ENCODE measurements around the gene PLS1. TPM values are rescaled to one million over a fixed set of nuclear protein-coding genes. Genes with fewer than 3 reads are reported as not detected.

Gene PLS1
- total RNA-seq, 1 experiment from 2014 or later: 38.8 TPM

- TF ChIP-seq TCF7L2 (IDR thresholded peaks at IDR 0.05; ENCODE audit: borderline replicate concordance, extremely low read depth, insufficient read depth, insufficient read length): no peak
These were observed 127.9 kb downstream of the PLS1 start, which contains the start of gene TRPC1 (continued) for GRCh38 chr3:142723968-142724681.

- ATAC-seq (peak; percentile 47), DNase-seq (ENCODE audit: low read depth, low spot score) (peak; percentile 13)
- ChIA-PET RAD21 (ENCODE audit: low non-redundant PET in 1 of 2, low total read pairs in 2 of 2, uncharacterized antibody in 2 of 2, unreplicated experiment in 2 of 2) (interaction anchor here in 1 of 2 experiments (0.7 kb wide), 1 partner anchor 270 kb away, joined by 3 read pairs; no protein-coding TSS in a partner anchor), CTCF (no interaction called here), POLR2A (no interaction called here)
- intact Hi-C loops (cut with micrococcal nuclease): loop anchor here (5.0 kb wide), 1 partner anchor 128 kb away; the partner anchor contains the start of gene PLS1
- peaks cover 3 to 16% of the 10 kb centered on the region in 2 experiments; a peak in 2 of 4 replicates for H3K4me1 ChIP-seq (ENCODE audit: control insufficient read depth in 1 of 2, insufficient read depth in 2 of 2, low read length in 2 of 2)
- no peaks in the 10 kb centered on the region for H3K79me2 ChIP-seq (ENCODE audit: insufficient read depth, low read length)
- peak overlapping the region; percentile 92 for H3K27ac ChIP-seq (ENCODE audit: low read depth, low read length)
- H3K9me2 ChIP-seq (ENCODE audit: insufficient read depth): no peaks in the 10 kb centered on the region
- H3K27me3 ChIP-seq (ENCODE audit: insufficient read depth, low read length): no peaks in the 10 kb centered on the region
- H3K9ac ChIP-seq (ENCODE audit: low read length): peak overlapping the region; percentile 70
- TF ChIP-seq ZFX (IDR thresholded peaks at IDR 0.05): 0 out of 2 replicates have a peak, but pooled peaks have one; percentile 11
- TF ChIP-seq POLR2A (IDR thresholded peaks at IDR 0.05; ENCODE audit: borderline replicate concordance, extremely low read depth, insufficient read depth, insufficient read length): no peak
- no peaks in the 10 kb centered on the region for H3K9me3 ChIP-seq (ENCODE audit: control insufficient read depth in 1 of 2, insufficient read depth in 1 of 2, low read depth in 1 of 2, low read length in 2 of 2)
- peak overlapping the region; percentile 52 to 78 for H3K4me3 ChIP-seq (replicated peaks in 1 of 2; ENCODE audit: low read depth in 1 of 2, low read length in 2 of 2)
- H2AFZ ChIP-seq (ENCODE audit: low read depth, low read length, poor library complexity, severe bottlenecking): peak overlapping the region; percentile 46
- no TSS peak for BruUV-seq (replicated peaks)
- no peaks in the 10 kb centered on the region for H4K20me1 ChIP-seq (ENCODE audit: insufficient read depth)
- H3K36me3 ChIP-seq (ENCODE audit: control insufficient read depth in 1 of 2, insufficient read depth in 2 of 2, low read length in 2 of 2): no peaks in the 10 kb centered on the region
- H3K4me2 ChIP-seq (ENCODE audit: low read length): peak overlapping the region; percentile 91
These were observed 128.6 kb downstream of the PLS1 start for GRCh38 chr3:142724682-142725356.

- H3K9me2 ChIP-seq (ENCODE audit: insufficient read depth): no peaks in the 10 kb centered on the region
- H4K20me1 ChIP-seq (ENCODE audit: insufficient read depth): no peaks in the 10 kb centered on the region
- H3K4me1 ChIP-seq (ENCODE audit: control insufficient read depth in 1 of 2, insufficient read depth in 2 of 2, low read length in 2 of 2): peaks cover 3 to 16% of the 10 kb centered on the region in 2 experiments; a peak in 2 of 4 replicates
- no peaks in the 10 kb centered on the region for H3K27me3 ChIP-seq (ENCODE audit: insufficient read depth, low read length)
- ATAC-seq (no peak), DNase-seq (ENCODE audit: low read depth, low spot score) (no peak)
- H3K4me3 ChIP-seq (replicated peaks in 1 of 2; ENCODE audit: low read depth in 1 of 2, low read length in 2 of 2): peak overlapping the region; percentile 52 to 78
- H3K4me2 ChIP-seq (ENCODE audit: low read length): peak overlapping the region; percentile 91
- RAD21 ChIA-PET (ENCODE audit: low non-redundant PET in 1 of 2, low total read pairs in 2 of 2, uncharacterized antibody in 2 of 2, unreplicated experiment in 2 of 2): interaction anchor here in 1 of 2 experiments (0.7 kb wide), 1 partner anchor 269 kb away, joined by 3 read pairs; no protein-coding TSS in a partner anchor
- CTCF ChIA-PET: no interaction called here
- POLR2A ChIA-PET: no interaction called here
- no peak overlapping the region for H3K27ac ChIP-seq (ENCODE audit: low read depth, low read length)
- TF ChIP-seq SIN3A (IDR thresholded peaks at IDR 0.05; ENCODE audit: low read depth): peak; percentile 25; the same call in 1 of the 2 replicates
- TF ChIP-seq ZNF274 (IDR thresholded peaks at IDR 0.05; ENCODE audit: low read depth, low read length): no peak
- no peaks in the 10 kb centered on the region for H3K36me3 ChIP-seq (ENCODE audit: control insufficient read depth in 1 of 2, insufficient read depth in 2 of 2, low read length in 2 of 2)
- no peaks in the 10 kb centered on the region for H3K79me2 ChIP-seq (ENCODE audit: insufficient read depth, low read length)
- BruUV-seq (replicated peaks): TSS peak; percentile 53
- H2AFZ ChIP-seq (ENCODE audit: low read depth, low read length, poor library complexity, severe bottlenecking): no peak overlapping the region
- intact Hi-C loops (cut with micrococcal nuclease): loop anchor here (5.0 kb wide), 1 partner anchor 128 kb away; the partner anchor contains the start of gene PLS1
- H3K9me3 ChIP-seq (ENCODE audit: control insufficient read depth in 1 of 2, insufficient read depth in 1 of 2, low read depth in 1 of 2, low read length in 2 of 2): no peaks in the 10 kb centered on the region
- H3K9ac ChIP-seq (ENCODE audit: low read length): peak overlapping the region; percentile 70
These were observed 129.2 kb downstream of the PLS1 start for GRCh38 chr3:142725357-142725739.

All from HCT116 (cell line).